Stimulated activated CD8-positive, alpha-beta memory T cell treated with anti-CD3 and anti-CD28 coated beads, Interleukin-15, amount 100 ng/mL, for 24 hours (primary cell): Measurements from ENCODE around the gene SOCS1.

ENCODE experiments used
- DNase-seq: peaks from one replicate; pipeline ENCODE4 v3.0.0-alpha.2; 2020; ENCODE audit warnings: low read depth

Gene SOCS1

DNA sequence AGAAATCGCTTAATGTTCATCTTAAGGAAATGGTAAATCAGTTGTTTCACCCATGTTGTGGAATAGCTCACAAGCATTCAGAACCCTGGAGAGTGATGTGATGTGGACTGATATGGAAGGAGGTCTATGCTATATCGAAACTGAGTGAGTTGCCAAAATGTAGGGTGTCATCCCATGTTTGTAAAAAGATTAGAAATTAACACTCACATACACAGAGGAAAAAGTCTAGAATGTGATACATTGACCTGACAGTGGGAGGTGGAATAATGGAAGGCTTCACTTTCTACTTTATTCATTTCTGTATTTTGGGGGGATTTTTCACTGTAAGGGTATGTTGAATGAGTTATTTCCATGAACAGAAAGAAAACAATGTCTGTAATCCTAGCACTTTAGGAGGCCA lies 29.8 kb upstream of the SOCS1 start:
- DNase-seq = no peak

DNA sequence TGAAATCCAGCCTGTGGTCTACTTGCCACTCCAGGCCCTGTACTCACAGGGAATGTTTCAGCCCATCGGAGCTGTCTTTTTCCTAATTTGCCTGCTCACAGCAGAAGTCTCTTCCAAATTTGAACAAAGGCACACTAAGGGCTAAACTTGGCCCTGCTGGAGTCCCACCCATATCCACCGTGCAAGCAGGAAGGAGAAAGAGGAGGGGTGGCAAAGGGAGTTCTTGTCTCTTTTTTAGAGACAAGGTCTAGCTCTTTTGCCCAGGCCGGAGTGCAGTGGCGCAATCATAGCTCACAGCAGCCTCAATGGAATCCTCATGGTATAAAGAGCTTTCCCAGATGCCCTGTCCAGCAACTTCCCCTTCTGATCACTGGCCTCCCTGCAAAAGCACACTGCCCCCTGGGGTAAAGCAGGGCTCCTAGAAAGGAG lies 27.8 kb upstream of the SOCS1 start:
- DNase-seq = no peak

DNA sequence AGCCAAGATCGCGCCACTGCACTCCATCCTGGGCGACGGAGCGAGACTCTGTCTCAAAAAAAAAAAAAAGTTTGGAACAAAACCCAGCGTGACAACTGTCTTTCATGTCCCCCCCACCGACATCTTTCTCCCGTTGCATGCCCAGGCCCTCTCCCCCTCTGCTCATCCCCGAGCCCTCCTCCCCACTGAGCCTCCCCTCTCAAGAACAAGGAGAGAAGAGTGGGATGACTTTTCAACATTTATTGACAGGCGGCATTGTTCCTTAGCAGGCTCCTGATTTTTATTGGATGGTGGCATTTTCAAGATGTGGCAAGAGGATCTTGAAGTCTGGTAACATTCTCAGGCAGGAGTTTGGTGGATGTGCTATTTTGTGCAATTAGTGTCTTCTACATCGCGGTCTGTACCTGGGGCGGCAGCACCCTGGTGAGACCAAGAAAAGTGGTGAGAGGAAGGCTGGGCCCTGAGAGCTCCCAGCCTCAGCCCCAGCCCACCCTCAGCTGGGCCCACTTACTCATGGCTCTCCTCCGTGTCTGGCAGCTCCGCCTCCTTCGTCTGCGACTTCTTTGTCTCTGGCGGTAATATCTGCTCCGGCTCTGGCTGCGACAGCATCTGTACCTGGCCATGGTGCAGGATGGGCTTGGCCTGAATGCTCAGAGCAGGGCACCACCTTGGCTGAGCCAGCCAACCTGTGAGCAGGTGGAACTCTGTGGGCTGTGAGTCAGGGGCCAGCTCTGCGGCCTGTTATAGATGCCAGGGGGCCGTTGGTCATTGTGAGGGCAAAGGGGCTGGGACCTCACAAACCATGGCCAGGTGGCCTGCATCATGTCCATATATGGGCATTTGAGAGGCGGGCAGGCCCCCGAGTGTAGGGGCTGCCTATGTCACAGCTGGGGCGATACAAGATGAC lies 24.9 kb upstream of the SOCS1 start, which contains the start of gene PRM1:
Gene PRM1, minus strand, starts transcription at position 715 of the 907 bp plus-strand sequence. Its CDS starts 92 bp downstream, at position 623.
- DNase-seq = no peak

GRCh38 chr16:11278681-11279628 lies 23.0 kb upstream of the SOCS1 start:
- no peak for DNase-seq

DNA sequence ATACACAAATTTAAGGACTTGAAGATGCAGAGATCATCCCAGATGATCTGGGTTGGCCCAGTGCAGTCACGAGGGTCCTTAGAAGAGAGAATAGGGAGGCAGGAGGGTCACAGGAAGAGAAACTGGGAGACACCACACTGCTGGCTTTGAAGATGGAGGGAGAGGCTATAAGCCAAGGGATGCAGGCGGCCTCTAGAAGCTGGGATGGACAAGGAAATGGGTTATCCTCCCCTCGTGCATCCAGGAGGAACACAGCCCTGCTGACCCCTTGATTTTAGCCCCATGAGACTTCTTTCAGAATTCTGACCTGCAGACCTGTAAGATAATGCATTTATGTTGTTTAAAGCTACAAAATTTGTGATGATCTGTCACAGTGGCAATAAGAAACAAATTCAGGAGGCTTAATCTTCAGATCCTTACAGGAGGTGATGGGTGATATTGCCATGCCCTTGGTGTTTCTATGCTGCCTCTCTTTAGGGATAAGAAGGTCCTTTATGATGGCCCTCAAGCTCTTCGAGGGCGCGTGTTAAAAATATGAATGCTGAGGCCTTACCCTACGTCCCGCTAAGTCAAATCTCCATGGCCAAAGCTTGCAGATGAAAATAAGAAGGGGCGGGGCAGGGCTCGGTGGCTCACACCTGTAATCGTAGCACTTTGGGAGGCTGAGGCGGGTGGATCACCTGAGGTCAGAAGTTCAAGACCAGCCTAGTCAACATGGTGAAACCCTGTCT lies 21.8 kb upstream of the SOCS1 start:
- no peak for DNase-seq

DNA sequence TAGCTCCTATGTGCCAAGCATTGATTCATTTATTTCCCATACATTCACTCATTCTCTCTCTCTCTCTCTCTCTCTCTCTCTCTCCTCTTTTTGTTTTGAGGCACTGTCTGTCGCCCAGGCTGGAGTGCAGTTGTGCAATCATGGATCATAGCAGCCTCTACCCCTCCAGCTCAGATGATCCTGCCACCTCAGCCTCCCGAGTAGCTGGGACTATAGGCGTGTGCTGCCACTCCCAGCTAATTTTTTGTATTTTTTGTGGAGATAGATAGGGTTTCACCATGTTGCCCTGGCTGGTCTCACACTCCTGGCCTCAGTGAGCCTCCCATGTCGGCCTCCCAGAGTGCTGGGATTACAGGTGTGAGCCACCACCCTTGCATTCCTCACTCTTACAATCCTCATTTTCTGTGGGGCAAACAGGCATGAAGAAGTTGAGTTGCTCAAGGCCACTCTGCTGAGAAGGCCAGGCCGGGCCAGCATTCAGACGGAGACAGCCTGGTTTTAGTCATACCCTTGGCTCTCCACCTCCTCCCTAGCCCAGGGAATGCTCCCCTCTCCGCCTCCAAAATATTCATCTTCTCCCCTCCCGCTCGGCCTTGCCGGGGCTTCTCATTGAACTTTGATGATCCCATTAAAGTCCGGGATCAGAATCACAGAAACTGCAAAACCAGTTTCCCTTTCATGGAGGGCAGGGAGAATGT lies 21.0 kb upstream of the SOCS1 start:
- DNase-seq = no peak

- no peak for DNase-seq
Observed at GRCh38 chr16:11276143-11276895, 20.3 kb upstream of the SOCS1 start, which contains the start of gene PRM2. Gene PRM2 (minus strand): TSS chr16:11276480. CDS start chr16:11276370, 110 bp downstream.

GRCh38 chr16:11274964-11275363 lies 19.0 kb upstream of the SOCS1 start:
- DNase-seq = no peak

GRCh38 chr16:11273721-11274324 lies 17.8 kb upstream of the SOCS1 start:
- no peak for DNase-seq

DNA sequence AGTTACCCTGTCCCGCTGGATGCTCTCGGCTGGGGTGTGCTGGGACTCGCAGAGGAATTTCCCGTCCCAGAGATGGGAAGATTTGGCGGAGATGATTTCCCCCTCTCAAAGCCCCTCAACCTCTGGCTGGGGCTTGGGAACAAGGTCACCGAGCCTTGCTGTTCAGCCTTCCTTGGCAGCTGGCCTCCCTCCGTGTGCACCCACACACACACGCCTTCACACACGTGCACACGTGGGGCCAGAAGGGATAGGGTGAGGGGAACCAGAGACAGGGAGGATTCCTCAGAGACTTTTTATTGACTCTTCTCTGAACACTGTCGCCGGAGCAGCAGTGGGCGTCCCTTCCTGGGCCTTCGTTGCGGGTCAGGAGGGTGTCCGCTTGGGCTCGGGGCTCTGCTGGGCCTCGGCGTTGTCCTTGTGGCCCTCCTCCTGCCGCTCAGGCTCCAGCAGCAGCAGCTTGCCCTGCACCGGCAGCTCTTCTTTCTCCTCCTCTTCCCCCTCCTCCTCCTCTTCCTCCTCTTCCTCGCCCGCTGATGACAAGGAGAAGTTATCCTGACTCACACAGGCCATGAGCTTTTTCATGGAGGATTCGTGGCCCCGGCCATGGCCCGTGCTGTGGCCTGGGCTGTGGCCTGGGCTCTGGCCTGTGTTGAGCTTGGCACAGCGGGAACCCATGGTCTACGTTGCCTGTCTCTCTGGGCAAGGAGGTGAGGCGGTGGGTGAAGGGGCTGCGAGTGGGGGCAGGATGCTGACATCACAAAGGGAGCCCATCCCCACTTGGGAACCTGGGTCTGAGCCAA lies 17.1 kb upstream of the SOCS1 start, which contains the start of gene PRM3:
Gene PRM3, minus strand, starts transcription at position 709 of the 800 bp plus-strand sequence. Its CDS starts 34 bp downstream, at position 675.
- no peak for DNase-seq

- DNase-seq = no peak
Observed at GRCh38 chr16:11272484-11272883, 16.5 kb upstream of the SOCS1 start.

GRCh38 chr16:11271610-11272009 lies 15.6 kb upstream of the SOCS1 start:
- DNase-seq = no peak

- no peak for DNase-seq
Observed at GRCh38 chr16:11270602-11271162, 14.7 kb upstream of the SOCS1 start.

DNA sequence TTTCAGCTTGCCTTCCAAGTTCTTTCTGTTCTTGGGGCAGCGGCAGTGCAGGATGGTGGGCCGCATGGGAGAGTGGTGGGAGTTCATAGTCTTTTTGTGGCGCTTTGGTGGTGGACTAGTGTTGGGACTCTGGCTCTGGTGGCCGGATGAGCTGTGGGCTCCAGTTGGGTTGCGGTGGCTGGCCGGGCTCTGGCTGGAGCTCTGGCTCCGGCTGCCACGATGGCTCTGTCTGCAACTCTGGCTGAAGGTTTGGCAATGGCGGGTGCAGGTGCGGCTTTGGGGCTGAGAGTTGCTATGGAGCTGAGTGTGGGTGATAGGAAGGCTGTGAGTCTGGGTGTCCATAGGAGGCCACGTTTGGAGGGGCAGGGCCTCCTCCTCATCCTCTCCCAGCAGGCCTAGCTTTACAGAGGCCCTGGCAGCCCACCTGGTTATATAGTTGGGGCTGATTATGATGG lies 12.9 kb upstream of the SOCS1 start, which contains the start of gene TNP2:
Gene TNP2, minus strand, starts transcription at position 405 of the 455 bp plus-strand sequence. Its CDS starts 63 bp downstream, at position 342.
- no peak for DNase-seq

DNA sequence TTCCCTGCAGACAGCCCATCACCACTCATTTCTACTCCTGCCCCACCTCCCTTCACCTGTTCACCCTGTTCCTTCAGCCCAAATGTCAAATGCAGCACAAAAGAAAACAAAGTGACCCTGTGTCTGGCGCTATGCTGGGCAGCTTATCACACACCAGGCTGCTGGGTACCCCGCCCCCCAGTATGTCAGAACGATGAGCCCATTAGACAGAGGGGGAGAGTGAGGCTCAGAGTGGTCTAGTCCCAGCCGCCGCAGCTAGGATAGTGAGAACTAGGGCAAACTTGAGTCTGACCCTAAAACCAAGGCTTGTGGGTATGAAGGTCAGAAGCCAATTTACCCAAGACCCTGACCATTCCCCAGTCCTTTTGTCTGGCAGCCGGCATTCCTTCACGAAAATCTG lies 9.1 kb upstream of the SOCS1 start:
- DNase-seq = no peak

DNA sequence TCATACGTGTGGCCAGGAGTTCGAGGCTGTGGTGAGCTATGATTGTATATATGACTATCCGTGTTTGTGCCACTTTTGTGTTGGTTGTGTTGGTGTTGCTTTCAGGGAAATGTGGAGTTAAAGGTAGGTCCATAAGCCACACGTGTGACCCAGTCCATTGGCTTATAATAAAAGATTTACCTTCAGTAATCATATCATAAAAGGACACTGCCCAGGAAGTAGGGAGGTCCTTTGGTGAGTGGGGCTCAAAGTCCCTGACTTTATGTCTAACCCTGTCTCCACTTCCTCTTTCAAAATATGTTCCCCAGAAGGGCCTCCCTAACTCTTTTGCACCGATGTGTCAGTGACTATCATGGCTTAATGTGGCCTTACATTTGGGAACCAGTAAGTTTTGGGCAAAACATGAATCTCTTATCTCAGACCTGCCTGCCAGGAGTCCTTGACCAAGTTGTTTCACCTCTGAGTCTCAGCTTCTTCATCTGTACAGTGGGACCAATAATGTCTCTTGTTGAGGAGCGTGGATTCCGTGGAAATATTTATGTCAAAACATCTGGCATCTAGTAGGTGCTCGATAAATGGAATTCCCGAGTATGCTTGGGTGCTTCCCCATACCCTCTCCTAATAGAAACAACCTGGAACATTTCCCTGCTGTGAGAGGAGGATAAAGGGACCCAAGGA lies 8.3 kb upstream of the SOCS1 start:
- DNase-seq = no peak

- DNase-seq = no peak
Observed at GRCh38 chr16:11263737-11264136, 7.7 kb upstream of the SOCS1 start.

- DNase-seq = no peak
Observed at GRCh38 chr16:11262915-11263314, 6.9 kb upstream of the SOCS1 start.
